GM19467 (cell line): ENCODE data around the gene KLHL3.
"Not testable (repeated sequence)": the region's sequence is repeated elsewhere in the genome, so short reads cannot be mapped to it uniquely, and the experiment has no call there.

Experiments used
- ATAC-seq: cut with Tn5 transposase; IDR thresholded peaks from one replicate; pipeline ENCODE4 v1.9.1; 2021; ENCODE audit warnings: mild to moderate bottlenecking, moderate library complexity; ENCODE audit not compliant: unreplicated experiment

The KLHL3 gene

GRCh38 chr5:137735555-137736284 is at the start of gene KLHL3:
Gene KLHL3 (minus strand): TSS chr5:137736089. CDS start chr5:137735646, 443 bp downstream.
- ATAC-seq = no peak

GRCh38 chr5:137782984-137783536 is 47.2 kb upstream of the KLHL3 start:
- no peak for ATAC-seq

DNA sequence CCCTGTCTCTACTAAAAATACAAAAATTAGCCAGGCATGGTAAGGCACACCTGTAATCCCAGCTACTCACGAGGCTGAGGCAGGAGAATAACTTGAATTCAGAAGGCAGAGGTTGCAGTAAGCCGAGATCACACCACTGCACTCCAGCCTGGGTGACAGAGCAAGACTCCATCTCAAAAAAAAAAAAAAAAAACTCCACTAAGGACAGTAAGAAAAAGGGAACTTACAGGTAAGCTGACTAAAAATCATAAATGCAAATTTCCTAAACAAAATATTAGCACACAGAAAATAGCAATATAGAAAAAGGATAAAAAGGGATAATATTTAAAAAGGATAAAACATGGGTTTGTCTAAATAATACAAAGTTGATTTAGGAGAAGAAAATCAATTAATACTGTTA is 46.2 kb upstream of the KLHL3 start:
- ATAC-seq = no peak

- ATAC-seq = no peak
Observed at GRCh38 chr5:137778772-137779564, 43.1 kb upstream of the KLHL3 start.

- ATAC-seq = not testable (repeated sequence)
Observed at GRCh38 chr5:137767937-137768336, 32.0 kb upstream of the KLHL3 start.

DNA sequence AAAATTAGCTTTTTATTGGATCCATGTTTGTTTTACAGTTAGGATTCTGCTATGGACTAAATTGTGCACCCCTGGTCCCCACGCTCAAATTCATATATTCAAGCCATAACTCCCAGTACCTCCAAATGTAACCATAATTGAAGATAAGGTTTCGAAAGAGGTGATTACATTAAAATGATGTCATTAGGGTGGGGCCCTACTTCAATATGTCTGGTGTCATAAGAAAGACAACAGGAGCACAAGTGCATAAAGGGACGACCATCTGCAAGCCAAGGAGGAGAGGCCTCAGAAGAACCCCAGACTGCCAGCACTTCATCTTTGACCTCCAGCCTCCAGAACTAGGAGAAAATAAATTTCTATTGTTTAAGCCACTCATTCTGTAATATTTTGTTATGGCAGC is 25.7 kb upstream of the KLHL3 start:
- no peak for ATAC-seq

DNA sequence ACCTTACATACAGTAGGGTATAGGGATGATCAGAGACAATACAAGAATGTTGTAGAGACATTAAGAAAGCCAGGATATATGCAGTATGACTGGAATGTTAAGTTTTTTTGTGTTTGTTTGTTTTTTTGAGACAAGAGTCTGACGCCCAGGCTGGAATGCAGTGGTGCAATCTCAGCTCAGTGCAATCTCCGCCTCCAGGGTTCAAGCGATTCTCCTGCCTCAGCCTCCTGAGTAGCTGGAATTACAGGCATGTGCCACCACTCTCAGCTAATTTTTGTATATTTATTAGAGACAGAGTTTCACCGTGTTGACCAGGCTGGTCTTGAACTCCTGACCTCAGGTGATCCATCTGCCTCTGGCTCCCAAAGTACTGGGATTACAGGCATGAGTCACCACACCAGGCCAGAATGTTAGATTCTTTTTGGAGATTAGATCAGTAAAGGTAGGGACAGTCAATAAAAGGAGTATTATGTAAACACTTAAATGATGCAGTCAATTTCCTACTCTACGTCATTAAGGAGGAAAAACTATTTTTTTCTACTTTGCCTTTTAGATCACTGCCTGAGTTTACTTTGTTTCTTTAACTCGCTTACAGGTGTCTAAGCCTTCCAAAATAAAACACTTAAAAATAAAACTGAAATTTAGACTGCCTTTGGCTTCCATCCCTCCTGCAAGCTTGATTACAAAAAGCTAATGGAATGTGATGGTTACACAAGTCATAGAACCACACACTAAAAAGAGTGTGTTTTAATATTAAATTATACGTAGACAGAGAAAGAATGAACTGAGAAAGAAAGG is 25.0 kb upstream of the KLHL3 start:
- no peak for ATAC-seq

DNA sequence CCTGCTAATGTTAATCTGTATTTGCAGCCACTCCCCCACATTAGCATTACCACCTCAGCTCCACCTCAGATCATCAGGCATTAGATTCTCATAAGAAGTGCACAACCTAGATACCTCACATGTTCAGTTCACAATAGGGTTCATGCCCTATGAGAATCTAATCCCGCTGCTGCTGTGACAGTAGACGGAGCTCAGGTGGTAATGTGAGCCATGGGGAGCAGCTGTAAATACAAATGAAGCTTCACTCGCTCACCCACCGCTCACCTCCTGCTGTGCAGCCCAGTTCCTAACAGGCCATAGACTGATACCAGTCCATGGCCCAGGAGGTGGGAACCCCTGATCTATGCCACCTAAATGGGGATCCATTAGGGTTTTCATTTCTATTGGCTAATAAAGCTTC is 24.4 kb upstream of the KLHL3 start:
- ATAC-seq = no peak

- ATAC-seq = peak; percentile 27
Observed at GRCh38 chr5:137758715-137759306, 22.9 kb upstream of the KLHL3 start.

DNA sequence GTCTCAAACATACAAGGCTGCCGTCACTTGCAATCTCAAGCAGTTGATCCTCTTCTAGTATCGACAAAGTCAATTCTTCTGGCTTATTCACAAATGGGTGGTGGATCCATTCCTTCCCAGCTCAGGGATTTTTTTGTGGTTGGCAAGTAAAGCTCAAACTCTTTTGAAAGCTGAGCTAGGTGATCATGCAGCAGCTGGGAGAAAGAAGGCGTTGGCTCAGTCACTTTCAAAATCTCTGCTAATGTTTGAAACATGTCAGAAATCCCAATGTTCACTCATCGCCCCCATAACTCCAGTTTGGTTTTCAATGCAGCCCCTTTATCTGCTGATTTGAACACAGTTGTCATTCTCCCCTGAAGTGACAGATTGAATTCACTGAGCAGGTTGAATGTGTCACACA is 22.2 kb upstream of the KLHL3 start:
- no peak for ATAC-seq

DNA sequence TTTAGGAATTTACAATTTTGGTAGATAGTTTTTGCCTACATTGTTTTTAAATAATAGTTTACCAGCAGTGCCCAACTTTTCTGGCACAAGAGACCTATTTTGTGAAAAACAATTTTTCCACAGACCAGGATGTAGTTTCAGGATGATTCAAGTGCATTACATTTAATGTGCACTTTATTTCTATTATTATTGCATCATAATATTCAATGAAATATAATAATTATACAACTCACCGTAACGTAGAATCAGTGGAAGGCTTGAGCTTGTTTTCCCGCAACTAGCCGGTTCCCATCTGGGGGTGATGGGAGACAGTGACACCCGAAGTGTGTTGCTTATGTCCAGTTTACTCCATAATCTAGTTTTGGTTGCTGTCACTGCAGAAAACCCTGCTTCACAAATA is 21.7 kb upstream of the KLHL3 start:
- ATAC-seq = no peak

GRCh38 chr5:137754961-137755762 is 19.3 kb upstream of the KLHL3 start:
- no peak for ATAC-seq

DNA sequence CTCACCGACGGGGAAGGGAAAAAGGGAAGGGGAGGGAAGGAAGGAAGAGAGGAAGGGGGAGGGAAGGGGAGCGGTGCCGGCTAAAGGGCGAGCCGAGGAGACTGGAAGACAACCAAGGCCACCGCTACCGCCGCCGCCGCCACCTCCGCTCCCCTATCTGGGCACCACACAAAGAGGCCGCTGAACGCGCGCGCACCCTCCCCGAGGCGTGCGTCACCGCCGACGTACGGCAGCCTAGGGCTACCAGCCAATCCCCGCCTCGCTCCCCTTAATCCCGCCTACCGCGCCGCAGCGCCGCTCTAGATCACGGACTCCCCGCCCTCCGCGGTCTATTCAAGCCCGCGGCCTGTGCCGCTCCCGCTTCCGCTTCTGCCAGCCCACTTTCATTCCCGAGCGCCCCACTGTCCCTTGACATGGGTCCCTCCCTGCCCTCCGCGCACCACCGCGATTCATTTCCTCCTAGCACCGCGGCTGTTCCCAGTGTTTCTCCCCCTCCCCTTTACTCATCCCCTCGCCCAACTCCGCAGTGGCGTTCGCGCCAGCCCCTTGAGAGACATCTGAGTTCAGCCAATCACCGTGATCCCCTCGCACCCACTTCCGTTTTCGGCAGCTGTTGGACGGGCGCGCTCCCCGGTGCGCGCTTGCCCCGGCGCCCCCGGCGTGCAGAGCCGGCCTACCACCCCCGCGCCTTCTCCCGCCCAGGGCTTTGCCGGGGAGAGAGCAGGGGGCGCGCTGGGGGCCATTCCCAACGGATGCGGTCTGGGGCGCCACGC is 18.5 kb upstream of the KLHL3 start, which contains the start of gene HNRNPA0:
TSS of gene HNRNPA0 (minus strand) at position 176 of the 773 bp plus-strand sequence. CDS start 297 bp downstream, outside the sequence.
- peak; percentile 77 for ATAC-seq

DNA sequence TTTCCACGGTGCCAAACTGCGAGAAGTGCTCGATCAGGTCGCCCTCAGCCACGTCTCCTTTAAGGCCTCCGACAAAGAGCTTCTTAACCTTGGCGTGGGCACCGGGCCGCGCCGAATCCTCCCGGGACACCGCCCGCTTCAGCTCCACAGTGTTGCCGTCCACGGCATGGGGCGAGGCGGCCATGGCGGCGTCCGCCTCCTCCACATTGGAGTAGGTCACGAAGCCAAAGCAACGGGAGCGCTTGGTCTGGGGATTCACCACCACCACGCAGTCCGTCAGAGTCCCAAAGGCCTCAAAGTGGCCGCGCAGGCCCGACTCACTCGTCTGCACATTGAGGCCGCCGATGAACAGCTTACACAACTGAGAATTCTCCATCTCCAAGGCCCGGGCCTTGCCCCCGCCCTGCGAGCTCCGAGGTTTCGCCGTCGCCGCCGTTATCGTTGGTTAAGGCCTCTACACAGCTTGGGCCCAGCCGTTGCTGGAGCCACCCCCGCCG is 17.9 kb upstream of the KLHL3 start:
- ATAC-seq = peak; percentile 7

- ATAC-seq = no peak
Observed at GRCh38 chr5:137752905-137753690, 17.2 kb upstream of the KLHL3 start.

DNA sequence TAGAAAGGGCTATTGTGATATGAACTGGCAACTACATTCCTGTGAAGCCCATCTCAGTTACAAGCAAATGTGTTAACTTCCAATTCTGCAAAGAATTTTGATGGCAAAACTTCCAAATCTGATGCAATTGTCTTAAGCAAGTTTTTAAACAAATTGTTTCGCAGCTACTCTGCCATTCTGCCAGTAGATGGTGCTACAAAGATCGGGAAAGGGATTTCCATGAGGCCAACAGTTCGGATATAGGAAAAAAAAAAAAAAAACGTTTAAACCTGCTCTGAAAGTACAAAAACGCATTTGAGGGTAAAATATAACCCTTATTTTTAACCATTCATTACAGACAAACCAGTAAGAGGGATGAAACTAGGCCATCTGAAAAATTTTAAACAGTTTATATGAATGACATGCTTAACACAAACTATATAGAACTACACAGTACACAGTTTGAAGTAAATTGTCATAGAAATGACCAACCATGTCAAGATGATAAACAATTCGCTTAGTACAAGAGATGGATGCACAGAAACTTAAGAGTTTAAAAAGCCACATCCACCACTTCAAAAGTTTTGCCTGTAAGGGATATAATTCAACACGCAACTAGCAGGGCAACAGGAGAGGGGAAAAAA is 16.1 kb upstream of the KLHL3 start:
- ATAC-seq = no peak

DNA sequence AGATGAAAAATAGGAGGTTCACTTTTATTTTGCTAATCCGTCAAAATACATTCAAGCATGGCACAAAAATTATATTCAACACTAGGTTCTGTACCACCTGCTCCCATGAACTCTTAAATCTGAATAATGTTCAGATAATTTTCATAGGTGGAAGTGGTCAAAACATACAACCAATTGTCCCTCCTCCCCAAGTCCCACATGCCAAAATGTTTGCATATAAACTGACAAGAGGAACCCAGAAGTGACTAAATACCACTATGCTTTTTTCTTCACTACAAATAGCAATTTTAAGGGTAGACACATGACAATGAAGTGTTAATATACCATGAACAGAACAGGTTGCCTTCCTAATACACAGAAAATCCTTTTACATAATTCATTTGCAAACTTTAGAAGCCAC is 14.5 kb upstream of the KLHL3 start:
- no peak for ATAC-seq

DNA sequence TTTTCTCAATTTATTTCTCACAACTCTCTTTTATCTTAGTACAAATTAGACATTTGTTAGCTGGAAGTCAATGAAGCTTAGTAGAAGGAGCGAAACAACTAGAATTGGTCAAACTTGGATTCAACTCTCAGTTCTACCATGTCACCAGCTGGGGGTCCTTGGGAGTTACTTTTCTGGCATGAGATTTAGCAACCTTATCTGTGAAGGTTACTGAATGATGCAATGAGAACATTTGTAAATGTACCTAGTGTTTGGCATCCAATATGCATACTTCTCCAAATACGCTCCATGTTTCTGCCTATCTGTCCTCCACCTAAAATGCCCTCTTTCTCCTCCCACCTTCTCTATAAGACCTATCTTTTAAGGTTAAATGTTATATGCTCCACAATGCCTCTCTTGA is 12.0 kb upstream of the KLHL3 start:
- no peak for ATAC-seq
